Panc1 (cell line): Measurements from ENCODE around the gene MGA. TPM values are rescaled to one million over a fixed set of nuclear protein-coding genes. Genes with fewer than 3 reads are reported as not detected.
A peak's percentile ranks its signal among the peaks of the same experiment; 100 is the strongest.

ENCODE experiments used
- ATAC-seq: fragments of 200-7000 bp; cut with Tn5 transposase; 2 replicates; pipeline ENCODE4 v1.9.1; 2020; ENCODE audit warnings: mild to moderate bottlenecking, moderate library complexity
- BruUV-seq: library from RNA; stranded (reverse); fragments of 400-500 nt; replicated peaks from 2 replicates; lab custom pipeline; 2021; lab: Mats Ljungman, UMichigan
- CTCF ChIA-PET: fragments of 300-600 bp; sonication (Branson Sonifier 250); formaldehyde crosslinking; loops from one replicate; lab custom pipeline; 2022; ENCODE audit warnings: antibody characterized with exemption; lab: Charles Lee
- POLR2A ChIA-PET: fragments of 300-600 bp; sonication (Branson Sonifier 250); formaldehyde crosslinking; loops from one replicate; lab custom pipeline; 2022; ENCODE audit warnings: antibody characterized with exemption; lab: Charles Lee
- DNase-seq: peaks from one replicate; pipeline ENCODE4 v3.0.0-alpha.2; 2010; ENCODE audit warnings: low read depth, low spot score
- H3K27ac ChIP-seq: 2 replicates; pipeline ENCODE4 v1.5.1; 2011; ENCODE audit warnings: mild to moderate bottlenecking, low read length, inconsistent platforms
- H3K27me3 ChIP-seq: fragments of 200-500 bp; sonication (Bioruptor generic); 2 replicates; pipeline ENCODE4 v1.6.0; 2014; ENCODE audit warnings: low read length, inconsistent platforms; ENCODE audit not compliant: control insufficient read depth, insufficient read depth
- H3K36me3 ChIP-seq: fragments of 200-500 bp; sonication (Bioruptor generic); 2 replicates; pipeline ENCODE4 v1.5.1; 2014; ENCODE audit warnings: inconsistent platforms, mild to moderate bottlenecking, low read length, moderate library complexity; ENCODE audit not compliant: control insufficient read depth, insufficient read depth
- H3K4me1 ChIP-seq: 2 replicates; pipeline ENCODE4 v1.5.1; 2011; ENCODE audit warnings: inconsistent platforms, mild to moderate bottlenecking, low read length, moderate library complexity; ENCODE audit not compliant: control insufficient read depth, insufficient read depth
- H3K4me3 ChIP-seq, 2 experiments: 2 replicates each; pipeline ENCODE4 v1.5.1; 2011 to 2012; ENCODE audit warnings: low read depth in 2 of 2, low read length in 2 of 2, mild to moderate bottlenecking in 2 of 2, inconsistent platforms in 1 of 2, moderate library complexity in 1 of 2
- H3K9me3 ChIP-seq: fragments of 200-500 bp; sonication (Bioruptor generic); 2 replicates; pipeline ENCODE4 v1.5.1; 2014; ENCODE audit warnings: low read depth, mild to moderate bottlenecking, inconsistent platforms, low read length, moderate library complexity; ENCODE audit not compliant: control insufficient read depth, insufficient read depth
- POLR2AphosphoS5 ChIP-seq: IDR thresholded peaks from 2 replicates; pipeline ENCODE4 v1.6.1; 2012; ENCODE audit warnings: mild to moderate bottlenecking, low read depth, low read length, moderate library complexity
- REST ChIP-seq, 2 experiments: IDR thresholded peaks; 2 replicates each; pipeline ENCODE4 v1.6.1; 2011 to 2012; ENCODE audit warnings: low read depth in 2 of 2, control low read depth in 1 of 2, low read length in 1 of 2, mild to moderate bottlenecking in 1 of 2, moderate library complexity in 1 of 2; ENCODE audit not compliant: insufficient read depth in 1 of 2
- SIN3A ChIP-seq: IDR thresholded peaks from 2 replicates; pipeline ENCODE4 v1.6.1; 2012; ENCODE audit warnings: low read depth, mild to moderate bottlenecking, low read length, moderate library complexity, borderline replicate concordance; ENCODE audit not compliant: insufficient read depth
- TCF7L2 ChIP-seq: IDR thresholded peaks from 2 replicates; pipeline ENCODE4 v1.6.1; 2011; ENCODE audit warnings: mild to moderate bottlenecking, low read depth, low read length, inconsistent platforms
- in situ Hi-C: cut with HindIII; loops from 2 replicates; pipeline ENCODE4 v1.10.0; 2016; ENCODE audit warnings: low sequenced_read_pairs, low pct_unique_long_range_greater_than_20kb
- intact Hi-C: fragments of 100-400 bp; cut with micrococcal nuclease; formaldehyde crosslinking; loops from one replicate; pipeline ENCODE4 v1.10.0; 2022; ENCODE audit not compliant: unreplicated experiment
- total RNA-seq: library from RNA; stranded (reverse); gene quantifications from one replicate; pipeline ENCODE4 v1.2.1, GENCODE V29; 2021; ENCODE audit not compliant: unreplicated experiment
- TF ChIP-seq, protein P1 (sequence below): fragments of 450-650 bp; IDR thresholded peaks from 2 replicates; pipeline ENCODE4 v1.5.1; 2017; ENCODE audit warnings: mild to moderate bottlenecking

MGA gene
- total RNA-seq, 1 experiment from 2014 or later, result 43.6 TPM

DNA sequence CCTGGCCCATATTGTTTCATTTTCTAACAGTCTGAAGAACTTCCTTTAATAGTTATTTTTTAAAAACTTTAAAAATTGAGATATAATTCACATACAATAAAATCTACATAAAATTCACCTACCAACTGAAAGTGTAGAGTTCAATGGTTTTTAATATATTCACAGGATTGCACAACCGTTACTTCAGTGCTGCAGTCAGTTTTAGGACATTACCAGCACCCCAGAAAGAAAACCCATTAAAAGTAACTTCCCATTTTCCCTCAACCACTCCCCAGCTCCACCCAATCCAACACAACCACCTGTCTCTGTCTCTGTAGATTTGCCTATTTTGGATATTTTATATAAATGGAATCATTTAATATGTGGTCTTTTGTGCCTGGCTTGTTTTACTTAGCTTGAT is 29.6 kb downstream of the MGA start:
- H3K4me1 ChIP-seq, result peaks cover 31% of the 10 kb centered on the region
- in situ Hi-C loops, result no loop called here
- no peaks in the 10 kb centered on the region for H3K27me3 ChIP-seq
- TF ChIP-seq REST (IDR thresholded peaks at IDR 0.05; ENCODE audit: insufficient read depth in 1 of 2, low read depth in 2 of 2, low read length in 1 of 2) (no peak), SIN3A (no peak), TCF7L2 (no peak), POLR2AphosphoS5 (no peak)
- TF ChIP-seq, protein P1, sequence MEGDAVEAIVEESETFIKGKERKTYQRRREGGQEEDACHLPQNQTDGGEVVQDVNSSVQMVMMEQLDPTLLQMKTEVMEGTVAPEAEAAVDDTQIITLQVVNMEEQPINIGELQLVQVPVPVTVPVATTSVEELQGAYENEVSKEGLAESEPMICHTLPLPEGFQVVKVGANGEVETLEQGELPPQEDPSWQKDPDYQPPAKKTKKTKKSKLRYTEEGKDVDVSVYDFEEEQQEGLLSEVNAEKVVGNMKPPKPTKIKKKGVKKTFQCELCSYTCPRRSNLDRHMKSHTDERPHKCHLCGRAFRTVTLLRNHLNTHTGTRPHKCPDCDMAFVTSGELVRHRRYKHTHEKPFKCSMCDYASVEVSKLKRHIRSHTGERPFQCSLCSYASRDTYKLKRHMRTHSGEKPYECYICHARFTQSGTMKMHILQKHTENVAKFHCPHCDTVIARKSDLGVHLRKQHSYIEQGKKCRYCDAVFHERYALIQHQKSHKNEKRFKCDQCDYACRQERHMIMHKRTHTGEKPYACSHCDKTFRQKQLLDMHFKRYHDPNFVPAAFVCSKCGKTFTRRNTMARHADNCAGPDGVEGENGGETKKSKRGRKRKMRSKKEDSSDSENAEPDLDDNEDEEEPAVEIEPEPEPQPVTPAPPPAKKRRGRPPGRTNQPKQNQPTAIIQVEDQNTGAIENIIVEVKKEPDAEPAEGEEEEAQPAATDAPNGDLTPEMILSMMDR, result no peak
- H3K36me3 ChIP-seq, result no peaks in the 10 kb centered on the region
- ChIA-PET CTCF (no interaction called here), POLR2A (interaction anchor here (0.7 kb wide), 1 partner anchor 50 kb away, joined by 5 read pairs; no protein-coding TSS in a partner anchor)
- no peaks in the 10 kb centered on the region for H3K9me3 ChIP-seq
- ATAC-seq, result no peak
- H3K27ac ChIP-seq, result no peak overlapping the region; the same call in 1 of the 2 replicates
- BruUV-seq, result no TSS peak
- intact Hi-C loops, result no loop called here
- no peak for DNase-seq
- no peak overlapping the region for H3K4me3 ChIP-seq

- peaks cover 31% of the 10 kb centered on the region for H3K4me1 ChIP-seq
- TF ChIP-seq REST (IDR thresholded peaks at IDR 0.05; ENCODE audit: insufficient read depth in 1 of 2, low read depth in 2 of 2, low read length in 1 of 2) (no peak), SIN3A (no peak), TCF7L2 (no peak), POLR2AphosphoS5 (no peak)
- TF ChIP-seq, protein P1, result no peak
- ChIA-PET CTCF (no interaction called here), POLR2A (interaction anchor here (0.6 kb wide), 1 partner anchor 26 kb away, joined by 6 read pairs; no protein-coding TSS in a partner anchor)
- H3K4me3 ChIP-seq, result no peak overlapping the region
- H3K36me3 ChIP-seq, result no peaks in the 10 kb centered on the region
- H3K27me3 ChIP-seq, result no peaks in the 10 kb centered on the region
- BruUV-seq, result no TSS peak
- DNase-seq, result no peak
- no peak for ATAC-seq
- no peaks in the 10 kb centered on the region for H3K9me3 ChIP-seq
- intact Hi-C loops (no loop called here), in situ Hi-C loops (no loop called here)
- peak overlapping the region; percentile 41; the same call in 1 of the 2 replicates for H3K27ac ChIP-seq
Observed at GRCh38 chr15:41690636-41691035, 30.4 kb downstream of the MGA start.
